GM21737 (cell line): ENCODE measurements around the gene TBX21.

Source experiments
- ATAC-seq: cut with Tn5 transposase; IDR thresholded peaks from one replicate; pipeline ENCODE4 v1.9.1; 2021; ENCODE audit warnings: mild to moderate bottlenecking, moderate library complexity; ENCODE audit not compliant: unreplicated experiment

Gene TBX21

GRCh38 chr17:47712330-47713023 is 20.6 kb upstream of the TBX21 start:
- ATAC-seq = no peak

GRCh38 chr17:47713980-47714700 is 18.9 kb upstream of the TBX21 start:
- ATAC-seq = no peak

- no peak for ATAC-seq
These were observed 18.2 kb upstream of the TBX21 start for GRCh38 chr17:47714773-47715396.

GRCh38 chr17:47715669-47716325 is 17.2 kb upstream of the TBX21 start:
- ATAC-seq = no peak

GRCh38 chr17:47716375-47716774 is 16.7 kb upstream of the TBX21 start:
- ATAC-seq = no peak

- no peak for ATAC-seq
These were observed 15.8 kb upstream of the TBX21 start for GRCh38 chr17:47717261-47717697.

GRCh38 chr17:47717979-47718621 is 14.9 kb upstream of the TBX21 start:
- ATAC-seq = no peak

GRCh38 chr17:47718634-47719405 is 14.2 kb upstream of the TBX21 start:
- ATAC-seq = no peak

- ATAC-seq = no peak
These were observed 13.5 kb upstream of the TBX21 start for GRCh38 chr17:47719411-47720152.

- no peak for ATAC-seq
These were observed 12.8 kb upstream of the TBX21 start for GRCh38 chr17:47720196-47720595.

- no peak for ATAC-seq
These were observed 12.1 kb upstream of the TBX21 start for GRCh38 chr17:47720754-47721533.

- ATAC-seq = no peak
These were observed 11.3 kb upstream of the TBX21 start for GRCh38 chr17:47721725-47722124.

- no peak for ATAC-seq
These were observed 8.3 kb upstream of the TBX21 start for GRCh38 chr17:47724705-47725104.

GRCh38 chr17:47725446-47726111 is 7.5 kb upstream of the TBX21 start:
- no peak for ATAC-seq

GRCh38 chr17:47726796-47727703 is 6.0 kb upstream of the TBX21 start:
- ATAC-seq = no peak

- no peak for ATAC-seq
These were observed 5.4 kb upstream of the TBX21 start for GRCh38 chr17:47727704-47728036.

GRCh38 chr17:47728214-47728877 is 4.7 kb upstream of the TBX21 start:
- no peak for ATAC-seq
